SK-N-SH (cell line): ENCODE results near the gene BOD1L2. TPM values are rescaled to one million over a fixed set of nuclear protein-coding genes. Genes with fewer than 3 reads are reported as not detected.
A peak's percentile ranks its signal among the peaks of the same experiment; 100 is the strongest.

Experiments
- CTCF ChIA-PET: fragments of 300-600, 350-600 bp; formaldehyde crosslinking; extraction: SDS; loops from one replicate; lab custom pipeline; 2021; lab: Yijun Ruan, JAX
- POLR2A ChIA-PET: fragments of 350-600 bp; sonication (Branson Sonifier 250); formaldehyde crosslinking; extraction: SDS; loops from one replicate; lab custom pipeline; 2020; ENCODE audit warnings: antibody characterized with exemption, inconsistent platforms; lab: Yijun Ruan, JAX
- DNase-seq: peaks from one replicate; pipeline ENCODE4 v3.0.0; 2012
- H2AFZ ChIP-seq: fragments of 200-600 bp; sonication (generic); 2 replicates; pipeline ENCODE4 v1.8.1; 2016; ENCODE audit warnings: antibody characterized with exemption, mild to moderate bottlenecking, low read depth
- H3F3A ChIP-seq: fragments of 200-600 bp; sonication (generic); replicated peaks from 2 replicates; pipeline ENCODE3; 2016; ENCODE audit warnings: antibody characterized with exemption, mild to moderate bottlenecking; ENCODE audit not compliant: insufficient read depth
- H3K27ac ChIP-seq, 2 experiments: fragments of 200-500 bp in 1 of 2; fragments of 200-600 bp in 1 of 2; sonication (Bioruptor generic) in 1 of 2; sonication (generic), shearing (Covaris generic) in 1 of 2; 2 replicates each; pipeline versions ENCODE4 v1.5.1 to v1.6.1; 2014 to 2016; ENCODE audit warnings: low read depth in 2 of 2, inconsistent platforms in 1 of 2, low read length in 1 of 2, mild to moderate bottlenecking in 1 of 2, mixed read lengths in 1 of 2
- H3K27me3 ChIP-seq: fragments of 200-600 bp; sonication (generic), shearing (Covaris generic); 2 replicates; pipeline ENCODE4 v1.6.1; 2016; ENCODE audit warnings: mixed run types; ENCODE audit not compliant: insufficient read depth
- H3K36me3 ChIP-seq, 2 experiments: fragments of 200-500 bp in 1 of 2; fragments of 200-600 bp in 1 of 2; sonication (Bioruptor generic) in 1 of 2; sonication (generic) in 1 of 2; replicated peaks in 1 of 2; 2 replicates each; pipeline versions ENCODE3 to v1.5.1; 2014 to 2016; ENCODE audit warnings: low read length in 1 of 2, mild to moderate bottlenecking in 1 of 2; ENCODE audit not compliant: insufficient read depth in 2 of 2, control insufficient read depth in 1 of 2
- H3K4me1 ChIP-seq, 2 experiments: fragments of 200-500 bp in 1 of 2; fragments of 200-600 bp in 1 of 2; sonication (Bioruptor generic) in 1 of 2; sonication (generic), shearing (Covaris generic) in 1 of 2; 2 replicates each; pipeline versions ENCODE4 v1.5.1 to v1.6.1; 2014 to 2016; ENCODE audit warnings: low read depth in 1 of 2, low read length in 1 of 2, mixed run types in 1 of 2; ENCODE audit not compliant: insufficient read depth in 2 of 2, control insufficient read depth in 1 of 2
- H3K4me2 ChIP-seq: fragments of 200-600 bp; sonication (generic), shearing (Covaris generic); 2 replicates; pipeline ENCODE4 v1.6.1; 2017; ENCODE audit warnings: mixed run types
- H3K4me3 ChIP-seq, 2 experiments: fragments of 200-500 bp in 1 of 2; fragments of 200-600 bp in 1 of 2; sonication (Bioruptor generic) in 1 of 2; sonication (generic), shearing (Covaris generic) in 1 of 2; 2 replicates each; pipeline versions ENCODE4 v1.5.1 to v1.8.1; 2014 to 2016; ENCODE audit warnings: low read depth in 2 of 2, inconsistent platforms in 1 of 2, low read length in 1 of 2, mild to moderate bottlenecking in 1 of 2, mixed read lengths in 1 of 2, moderate library complexity in 1 of 2
- H3K79me2 ChIP-seq: fragments of 200-600 bp; sonication (generic); 2 replicates; pipeline ENCODE4 v1.8.1; 2017; ENCODE audit warnings: mild to moderate bottlenecking; ENCODE audit not compliant: insufficient read depth
- H3K9ac ChIP-seq: fragments of 200-600 bp; sonication (generic); 2 replicates; pipeline ENCODE4 v1.6.1; 2017; ENCODE audit warnings: mixed run types
- H3K9me2 ChIP-seq: fragments of 200-600 bp; sonication (generic); 2 replicates; pipeline ENCODE4 v1.6.1; 2017; ENCODE audit warnings: mixed run types
- H3K9me3 ChIP-seq: fragments of 200-600 bp; sonication (generic); 2 replicates; pipeline ENCODE4 v1.6.1; 2017; ENCODE audit warnings: mixed run types, mild to moderate bottlenecking, moderate library complexity
- H4K20me1 ChIP-seq: fragments of 200-600 bp; sonication (generic); 2 replicates; pipeline ENCODE4 v1.6.1; 2017; ENCODE audit warnings: mild to moderate bottlenecking, mixed run types; ENCODE audit not compliant: insufficient read depth
- CHD2 ChIP-seq: fragments of 150-350 bp; IDR thresholded peaks from 2 replicates; pipeline ENCODE4 v1.6.1; 2018; ENCODE audit warnings: low read length; ENCODE audit not compliant: partially characterized antibody
- ELF1 ChIP-seq: IDR thresholded peaks from 2 replicates; pipeline ENCODE4 v1.4.0; 2012
- EP300 ChIP-seq, 2 experiments: IDR thresholded peaks; 2 replicates each; pipeline versions ENCODE4 v1.4.0 to v1.6.1; 2012; ENCODE audit warnings: borderline replicate concordance in 1 of 2, low read depth in 1 of 2, low read length in 1 of 2
- EZH2phosphoT487 ChIP-seq: fragments of 200-600 bp; sonication (generic); IDR thresholded peaks from 2 replicates; pipeline ENCODE4 v1.6.1; 2017; ENCODE audit warnings: low read depth, mixed run types, mild to moderate bottlenecking, antibody characterized with exemption, moderate library complexity, borderline replicate concordance
- FOXJ3 ChIP-seq: sonication (generic); formaldehyde crosslinking; IDR thresholded peaks from 2 replicates; pipeline ENCODE4 v1.5.1; 2020; ENCODE audit warnings: mild to moderate bottlenecking, missing genetic modification reagents
- GABPA ChIP-seq: IDR thresholded peaks from 2 replicates; pipeline ENCODE4 v1.4.0; 2012; ENCODE audit warnings: low read depth, mild to moderate bottlenecking
- GATA2 ChIP-seq: sonication (generic); formaldehyde crosslinking; IDR thresholded peaks from 2 replicates; pipeline ENCODE4 v1.5.0; 2020; ENCODE audit warnings: mild to moderate bottlenecking, missing genetic modification reagents
- NFIC ChIP-seq: IDR thresholded peaks from 2 replicates; pipeline ENCODE4 v1.4.0; 2012; ENCODE audit warnings: borderline replicate concordance
- NRF1 ChIP-seq: IDR thresholded peaks from 2 replicates; pipeline ENCODE4 v1.6.1; 2012; ENCODE audit warnings: low read depth, mild to moderate bottlenecking, low read length
- RAD21 ChIP-seq: IDR thresholded peaks from 2 replicates; pipeline ENCODE4 v1.6.1; 2012; ENCODE audit warnings: mild to moderate bottlenecking, low read length
- REST ChIP-seq: IDR thresholded peaks from 2 replicates; pipeline ENCODE4 v1.6.1; 2012; ENCODE audit warnings: mild to moderate bottlenecking, low read depth, low read length, moderate library complexity
- RFX5 ChIP-seq: IDR thresholded peaks from 2 replicates; pipeline ENCODE4 v1.6.1; 2012; ENCODE audit warnings: mild to moderate bottlenecking, improper control_type of control experiment, low read length
- TAF1 ChIP-seq: IDR thresholded peaks from 2 replicates; pipeline ENCODE4 v1.6.1; 2012; ENCODE audit warnings: low read depth, mild to moderate bottlenecking, low read length, moderate library complexity, borderline replicate concordance
- USF1 ChIP-seq: IDR thresholded peaks from 2 replicates; pipeline ENCODE4 v1.4.0; 2012; ENCODE audit warnings: low read depth, borderline replicate concordance
- USF2 ChIP-seq: fragments of 150-350 bp; IDR thresholded peaks from 2 replicates; pipeline ENCODE4 v1.6.1; 2017; ENCODE audit warnings: antibody characterized with exemption, low read length, low read depth, borderline replicate concordance
- ZBTB33 ChIP-seq: IDR thresholded peaks from 2 replicates; pipeline ENCODE4 v1.4.0; 2012; ENCODE audit warnings: low read depth, borderline replicate concordance
- WGBS: methylation state at CpG from one replicate; pipeline ENCODE4 v1.1.6; 2017; ENCODE audit warnings: low lambda C conversion rate; 5-methylcytosine and 5-hydroxymethylcytosine counted together
- polyA plus RNA-seq, 3 experiments: library from polyadenylated mRNA; depleted of rRNA; stranded (reverse); fragments of >200 nt; gene quantifications; 2 replicates each; pipeline ENCODE4 v1.2.3, GENCODE V29; 2012

Gene BOD1L2
- polyA plus RNA-seq, 1 of the 3 experiments (the other 2 are of a cell fraction), result not detected

- ChIA-PET CTCF (interaction anchor here (0.9 kb wide), 1 partner anchor 16 kb away, joined by 3 read pairs; no protein-coding TSS in a partner anchor), POLR2A (no interaction called here)
- Histone ChIP-seq H3K79me2 (no peaks in the 10 kb centered on the region), H3K4me2 (no peak overlapping the region), H3K27ac (no peak overlapping the region), H2AFZ (no peak overlapping the region), H3K9ac (no peak overlapping the region), H3K27me3 (no peaks in the 10 kb centered on the region), H3K4me3 (no peak overlapping the region), H3K9me2 (peaks cover 3% of the 10 kb centered on the region; the same call in 1 of the 2 replicates), H3F3A (no peaks in the 10 kb centered on the region), H3K36me3 (no peaks in the 10 kb centered on the region), H4K20me1 (no peaks in the 10 kb centered on the region), H3K9me3 (peaks cover 8% of the 10 kb centered on the region; the same call in 1 of the 2 replicates), H3K4me1 (peaks cover 0 to 3% of the 10 kb centered on the region in 2 experiments; a peak in 1 of 4 replicates)
- TF ChIP-seq ZBTB33, result no peak
- no peak for TF ChIP-seq REST
- peak; percentile 15; the same call in 1 of the 2 replicates for TF ChIP-seq GATA2 (CRISPR knock-in tag)
- no peak for TF ChIP-seq RAD21
- TF ChIP-seq ELF1, result no peak
- no peak for TF ChIP-seq USF1
- no peak for TF ChIP-seq FOXJ3 (CRISPR knock-in tag)
- TF ChIP-seq NFIC, result no peak
- DNase-seq, result no peak
- WGBS, result 2% methylated on average over 6 of the region's 6 CpGs
Measured at GRCh38 chr18:57188851-57189557, 42.1 kb downstream of the BOD1L2 start.

GRCh38 chr18:57190026-57190425 is 43.1 kb downstream of the BOD1L2 start:
- H3K4me2 ChIP-seq, result no peak overlapping the region
- WGBS, result 13% methylated on average over 1 of the region's 1 CpG
- no peaks in the 10 kb centered on the region for H3F3A ChIP-seq
- no peak overlapping the region for H3K4me3 ChIP-seq
- H3K4me1 ChIP-seq, result peaks cover 0 to 3% of the 10 kb centered on the region in 2 experiments; a peak in 1 of 4 replicates
- no peak overlapping the region for H2AFZ ChIP-seq
- no peaks in the 10 kb centered on the region for H4K20me1 ChIP-seq
- TF ChIP-seq TAF1, result no peak
- TF ChIP-seq CHD2, result no peak
- TF ChIP-seq ZBTB33, result no peak
- no peak for TF ChIP-seq EZH2phosphoT487
- no peak for TF ChIP-seq USF2
- no peak for TF ChIP-seq NRF1
- no peak for TF ChIP-seq EP300 (IDR thresholded peaks at IDR 0.05; ENCODE audit: borderline replicate concordance in 1 of 2, low read depth in 1 of 2, low read length in 1 of 2)
- no peak for TF ChIP-seq GABPA
- no peak for TF ChIP-seq RFX5
- no peaks in the 10 kb centered on the region for H3K27me3 ChIP-seq
- ChIA-PET POLR2A (no interaction called here), CTCF (no interaction called here)
- H3K9me3 ChIP-seq, result peaks cover 4% of the 10 kb centered on the region; the same call in 1 of the 2 replicates
- no peaks in the 10 kb centered on the region for H3K9me2 ChIP-seq
- DNase-seq, result no peak
- H3K9ac ChIP-seq, result no peak overlapping the region
- H3K36me3 ChIP-seq, result no peaks in the 10 kb centered on the region
- no peak overlapping the region for H3K27ac ChIP-seq
- H3K79me2 ChIP-seq, result no peaks in the 10 kb centered on the region
